GM21381 (cell line): ENCODE results near the gene TRABD2A.
"Not testable (repeated sequence)": the region's sequence is repeated elsewhere in the genome, so short reads cannot be mapped to it uniquely, and the experiment has no call there.

Source experiments
- ATAC-seq: cut with Tn5 transposase; IDR thresholded peaks from one replicate; pipeline ENCODE4 v1.9.1; 2021; ENCODE audit warnings: mild to moderate bottlenecking, moderate library complexity; ENCODE audit not compliant: unreplicated experiment

Gene TRABD2A

DNA sequence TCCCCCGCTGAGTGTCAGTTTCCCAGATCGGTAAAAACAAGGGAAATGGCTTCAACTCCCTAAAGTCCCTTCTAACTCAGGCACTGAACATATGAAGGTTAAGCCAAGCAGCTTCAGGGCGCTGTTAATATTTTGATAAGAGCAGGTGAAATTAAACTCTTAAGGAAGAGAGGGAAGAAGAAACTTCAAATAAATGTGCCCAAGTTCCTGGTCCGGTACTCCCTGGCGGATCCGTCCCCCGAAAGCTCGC, 564 bp downstream of the TRABD2A start:
- ATAC-seq, result no peak

DNA sequence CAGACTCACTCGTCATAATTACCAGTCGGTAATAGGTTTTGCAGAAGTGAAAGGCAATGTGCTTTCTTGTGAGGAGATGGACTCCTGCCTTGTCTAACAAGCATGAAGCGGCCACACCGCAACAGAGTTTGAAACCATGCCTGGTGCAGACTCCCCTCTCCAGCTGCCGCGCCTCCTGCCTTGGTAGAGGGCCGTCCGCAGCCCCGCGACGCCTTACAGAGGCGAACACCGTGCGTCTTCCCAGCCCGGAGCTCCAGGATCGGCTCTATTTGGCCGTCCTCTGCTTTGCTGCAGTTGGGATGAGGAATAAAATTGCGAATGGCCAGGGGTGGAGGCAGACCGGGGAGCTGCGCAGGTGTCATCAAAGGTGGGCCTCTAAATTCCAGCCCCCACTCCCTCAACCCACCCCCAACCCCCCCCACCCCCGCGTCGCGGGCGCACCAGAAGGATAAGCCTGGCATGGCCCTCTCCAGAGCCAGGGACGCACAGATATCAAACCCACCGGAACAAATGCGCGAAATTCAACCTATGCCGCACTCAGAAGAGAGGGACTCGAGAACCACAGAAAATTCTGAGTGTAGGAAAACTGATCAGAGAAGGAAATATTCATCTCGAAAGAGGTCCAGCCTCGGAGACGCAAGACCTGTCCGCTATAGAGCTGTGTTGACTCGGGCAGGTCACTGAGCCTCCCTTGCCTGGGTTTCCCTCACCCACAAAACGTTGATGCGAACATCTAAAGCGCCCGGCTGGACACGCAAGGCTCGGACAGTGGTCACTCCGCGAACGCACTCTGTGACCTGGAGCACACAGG, 1.1 kb downstream of the TRABD2A start:
- ATAC-seq, result peak; percentile 50

DNA sequence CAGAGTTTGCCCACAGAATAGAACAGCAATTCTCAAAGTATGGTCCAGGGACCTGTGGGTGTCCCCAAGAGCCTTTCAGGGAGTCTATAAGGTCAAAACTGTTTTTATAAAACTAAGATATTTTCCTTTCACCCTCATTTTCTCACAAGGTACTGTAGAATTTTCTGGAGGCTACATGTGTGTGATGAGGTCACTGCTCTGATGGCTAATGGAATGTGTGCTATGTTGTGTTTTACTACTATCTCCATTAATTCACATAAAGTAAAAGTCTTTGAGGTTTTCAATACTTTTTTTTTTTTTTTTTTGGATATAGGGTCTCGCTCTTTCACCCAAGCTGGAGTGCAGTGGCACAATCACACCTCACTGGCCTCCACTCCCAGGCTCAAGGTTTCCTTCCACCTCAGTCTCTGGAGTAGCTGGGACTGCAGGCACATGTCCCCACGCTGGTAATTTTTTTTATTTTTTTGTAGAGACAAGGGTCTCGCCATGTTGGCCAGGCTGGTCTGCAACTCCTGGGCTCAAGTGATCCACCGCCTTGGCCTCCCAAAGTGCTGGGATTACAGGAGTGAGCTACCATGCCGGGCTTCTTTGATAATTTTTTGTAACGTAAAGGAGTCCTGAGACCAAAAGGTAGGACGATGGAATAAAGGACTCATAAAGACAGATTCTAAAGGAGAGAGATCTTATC, 1.8 kb downstream of the TRABD2A start:
- ATAC-seq, result no peak

DNA sequence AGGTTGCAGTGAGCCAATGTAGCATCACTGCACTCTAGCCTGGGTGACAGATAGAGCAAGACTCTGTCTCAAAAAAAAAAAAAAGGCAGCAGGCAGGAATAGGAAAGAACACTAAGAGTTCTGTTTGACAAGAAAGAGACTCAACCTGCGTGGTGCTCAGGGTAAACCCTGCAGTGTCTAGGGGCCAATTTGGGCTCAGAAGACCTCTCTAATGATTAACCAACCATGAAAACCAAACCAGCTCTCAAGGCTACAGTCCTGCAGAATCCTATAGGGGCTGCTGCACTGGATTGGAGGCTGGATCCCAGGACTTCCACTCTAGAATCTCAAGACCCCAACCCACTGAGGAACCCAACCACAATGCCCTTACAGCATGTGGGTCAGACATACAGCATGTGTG, 2.4 kb downstream of the TRABD2A start:
- no peak for ATAC-seq

DNA sequence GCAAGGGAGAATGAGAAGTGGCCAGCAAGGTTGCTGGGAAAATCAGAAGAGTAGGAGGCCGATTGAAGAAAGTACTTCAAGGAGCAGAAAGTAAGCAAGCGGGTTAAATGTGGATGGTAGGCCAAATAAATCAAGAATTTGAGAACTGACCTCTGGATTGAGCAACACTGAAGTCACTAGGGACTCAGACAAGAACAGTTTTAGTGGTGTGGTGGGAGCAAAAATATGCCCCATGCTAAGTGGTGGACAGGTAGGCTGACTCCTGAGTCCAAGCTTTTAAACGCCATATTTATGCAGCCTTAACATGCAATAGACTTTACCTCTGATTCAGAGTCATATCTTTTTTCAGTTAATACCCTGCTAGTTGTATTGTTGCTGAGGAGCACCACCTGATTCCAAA, 4.5 kb downstream of the TRABD2A start:
- no peak for ATAC-seq

DNA sequence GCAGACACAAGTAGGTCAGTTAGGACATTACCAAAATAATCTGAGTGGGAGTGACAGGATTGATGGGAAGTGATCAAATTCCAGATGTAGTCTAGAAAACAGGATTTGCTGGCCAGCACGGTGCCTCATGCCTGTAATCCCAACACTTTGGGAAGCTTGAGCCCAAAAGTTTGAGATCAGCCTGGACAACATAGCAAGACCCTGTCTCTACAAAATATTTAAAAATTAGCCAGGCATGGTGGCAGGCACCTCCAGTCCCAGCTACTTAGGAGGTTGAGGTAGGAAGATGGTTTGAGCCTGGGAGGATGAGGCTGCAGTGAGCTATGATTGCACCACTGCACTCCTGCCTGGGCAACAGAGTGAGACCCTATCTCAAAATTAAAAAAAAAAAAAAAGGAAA, 5.3 kb downstream of the TRABD2A start:
- ATAC-seq, result not testable (repeated sequence)

DNA sequence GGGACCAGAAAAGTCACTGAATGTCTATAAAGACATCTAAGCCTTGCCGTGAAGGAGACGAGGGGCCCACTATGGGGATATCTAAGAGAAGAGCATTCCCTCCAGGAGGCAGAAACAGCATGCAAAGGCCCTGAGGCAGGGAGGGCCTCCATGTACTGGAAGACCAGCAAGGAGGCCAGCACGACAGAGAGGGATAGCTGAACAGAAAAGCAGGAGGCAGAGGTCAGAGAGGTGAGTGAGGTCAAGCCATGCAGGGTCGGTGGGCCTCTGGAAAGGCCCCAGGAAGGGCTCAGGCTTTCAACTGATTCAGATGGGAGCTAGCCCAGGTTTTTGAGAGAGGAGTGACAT, 5.7 kb downstream of the TRABD2A start:
- ATAC-seq, result no peak

DNA sequence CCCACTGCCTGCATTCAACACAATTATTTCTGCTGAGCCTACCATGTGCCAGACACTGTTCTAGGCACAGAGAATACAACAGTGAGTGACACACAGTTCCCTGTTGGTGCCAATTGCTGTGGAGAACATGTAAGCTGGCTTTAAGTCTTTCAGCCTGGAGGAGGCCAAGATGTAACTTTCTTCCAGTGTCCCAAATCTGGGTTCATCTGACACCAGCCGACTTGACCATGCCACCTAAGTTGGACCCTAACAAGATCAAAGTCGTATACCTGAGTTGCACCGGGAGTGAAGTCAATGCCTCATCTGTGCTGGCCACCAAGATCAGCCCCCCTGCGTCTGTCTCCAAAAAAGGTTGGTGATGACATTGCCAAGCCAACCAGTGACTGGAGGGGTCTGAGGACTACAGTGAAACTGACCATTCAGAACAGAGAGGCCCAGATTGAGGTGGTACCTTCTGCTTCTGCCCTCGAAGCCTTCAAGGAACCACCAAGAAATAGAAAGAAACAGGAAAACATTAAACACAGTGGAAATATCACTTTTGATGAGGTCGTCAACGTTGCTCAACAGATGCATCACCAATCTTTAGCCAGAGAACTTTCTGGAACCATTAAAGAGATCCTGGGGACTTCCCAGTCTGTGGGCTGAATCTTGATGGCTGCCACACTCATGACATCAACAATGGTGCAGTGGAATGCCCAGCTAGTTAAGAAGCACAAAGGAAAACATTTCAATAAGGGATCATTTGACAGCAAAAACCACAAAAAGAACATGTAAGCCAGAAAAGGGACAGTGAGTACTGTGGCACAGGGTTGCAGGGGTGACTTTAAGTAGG, 6.3 kb downstream of the TRABD2A start:
- no peak for ATAC-seq

DNA sequence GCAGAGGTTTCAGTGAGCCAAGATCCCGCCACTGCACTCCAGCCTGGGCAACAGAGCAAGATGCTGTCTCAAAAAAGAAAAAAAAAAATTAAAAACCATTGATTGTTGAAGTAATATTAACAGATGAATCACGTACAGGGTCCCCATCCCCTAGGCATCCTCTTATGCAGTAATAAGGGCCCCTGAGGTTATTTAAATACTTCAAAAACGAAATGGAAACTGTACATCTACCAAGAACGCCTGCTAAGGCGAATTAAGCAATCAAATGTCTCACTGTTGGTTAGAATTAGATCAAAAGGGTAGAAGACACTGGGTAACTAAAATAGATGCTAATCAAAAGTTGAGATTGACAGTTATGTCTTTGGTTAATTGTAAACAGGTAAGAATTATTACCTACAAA, 7.5 kb downstream of the TRABD2A start:
- ATAC-seq, result no peak

DNA sequence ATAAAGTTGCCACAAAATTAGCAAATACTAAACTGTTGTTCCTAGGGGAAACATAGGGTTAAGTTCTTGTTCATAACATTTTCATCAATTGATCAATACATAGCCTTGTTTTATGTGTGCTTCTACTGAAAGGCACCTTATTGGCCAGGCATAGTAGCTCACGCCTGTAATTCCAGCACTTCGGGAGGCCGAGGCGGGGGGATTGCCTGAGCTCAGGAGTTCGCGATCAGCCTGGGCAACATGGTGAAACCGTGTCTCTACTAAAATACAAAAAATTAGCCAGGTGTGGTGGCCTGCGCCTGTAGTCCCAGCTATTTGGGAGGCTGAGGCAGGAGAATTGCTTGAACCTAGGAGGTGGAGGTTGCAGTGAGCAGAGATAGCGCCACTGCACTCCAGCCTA, 8.2 kb downstream of the TRABD2A start:
- ATAC-seq, result not testable (repeated sequence)

DNA sequence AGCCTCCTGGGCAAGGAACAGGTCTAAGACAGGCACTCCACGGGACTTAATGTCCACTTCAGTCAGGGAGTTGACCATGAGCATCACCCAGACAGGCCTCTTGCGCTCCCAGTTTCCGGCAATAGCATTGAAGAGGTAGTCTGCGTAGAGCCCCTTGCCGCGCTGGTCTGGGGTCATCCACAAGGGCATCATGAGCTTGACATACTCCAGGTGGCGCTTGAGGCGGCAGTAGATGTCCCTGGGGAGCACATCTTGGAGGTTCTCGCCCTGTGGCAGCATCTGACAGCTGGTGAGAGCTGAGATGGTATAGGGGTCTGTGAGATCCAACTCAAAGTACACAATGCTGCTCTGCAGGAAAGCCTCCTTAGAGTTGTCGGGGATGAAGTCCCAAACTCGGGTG, 10.6 kb downstream of the TRABD2A start:
- ATAC-seq, result no peak

DNA sequence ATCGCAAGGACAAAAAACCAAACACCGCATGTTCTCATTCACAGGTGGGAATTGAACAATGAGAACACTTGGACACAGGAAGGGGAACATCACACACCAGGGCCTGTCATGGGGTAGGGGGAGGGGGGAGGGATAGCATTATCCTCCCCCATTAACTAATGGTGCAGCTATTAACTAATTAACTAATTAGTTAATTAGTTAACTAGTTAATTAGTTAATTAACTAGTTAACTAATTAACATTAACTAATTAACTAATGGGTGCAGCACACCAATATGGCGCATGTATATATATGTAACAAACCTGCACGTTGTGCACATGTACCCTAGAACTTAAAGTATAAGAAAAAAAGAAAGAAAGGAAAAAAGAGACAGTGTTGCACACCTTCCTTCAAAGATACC, 12.6 kb downstream of the TRABD2A start:
- ATAC-seq, result not testable (repeated sequence)

DNA sequence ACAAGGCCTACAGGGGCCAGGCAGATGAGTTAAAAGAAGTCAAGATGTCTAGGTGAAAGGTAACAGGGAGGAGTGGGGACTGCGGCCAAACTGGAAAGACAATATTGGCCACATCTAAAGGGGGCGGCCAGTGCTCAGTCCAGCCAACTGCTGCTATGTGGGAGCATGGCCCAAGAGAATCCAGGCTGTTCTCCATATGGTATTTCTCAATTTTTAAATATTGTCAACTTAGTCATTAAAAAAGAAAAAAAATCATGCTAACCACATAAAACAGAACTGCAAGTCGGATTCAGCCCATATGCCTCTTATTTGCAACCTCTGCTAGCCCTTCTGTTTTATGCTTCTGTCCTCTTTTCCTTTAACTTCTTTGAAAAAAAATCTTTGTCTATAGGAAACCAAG, 14.8 kb downstream of the TRABD2A start:
- no peak for ATAC-seq

DNA sequence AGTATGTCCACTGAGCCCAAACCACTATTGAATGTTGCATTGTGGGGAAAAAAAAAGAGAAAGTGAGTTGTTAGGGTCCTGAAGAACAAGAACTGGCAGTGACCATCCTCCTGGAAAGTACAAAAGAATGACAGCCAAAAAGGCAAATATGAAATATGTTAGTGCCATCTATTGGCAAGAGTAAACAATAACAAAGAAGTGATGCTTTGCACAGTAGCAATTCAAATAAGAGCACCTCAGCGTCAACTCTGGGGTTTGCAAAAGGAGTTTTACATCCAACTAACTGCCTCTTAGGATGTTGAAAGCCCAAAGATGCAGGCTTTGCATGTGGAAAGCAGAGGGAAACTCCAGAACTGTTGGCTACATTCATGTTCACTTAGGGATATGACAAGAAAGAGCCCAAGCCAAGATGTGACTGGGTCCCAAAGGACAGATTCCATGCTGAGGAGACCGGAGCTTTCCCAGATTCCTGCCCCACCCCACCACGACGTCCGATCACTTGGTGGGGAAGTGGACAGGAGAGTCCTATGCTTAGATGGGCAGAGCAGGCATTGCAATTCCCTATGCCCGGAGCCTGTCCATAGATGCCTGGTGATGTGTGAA, 15.6 kb downstream of the TRABD2A start:
- ATAC-seq, result no peak

DNA sequence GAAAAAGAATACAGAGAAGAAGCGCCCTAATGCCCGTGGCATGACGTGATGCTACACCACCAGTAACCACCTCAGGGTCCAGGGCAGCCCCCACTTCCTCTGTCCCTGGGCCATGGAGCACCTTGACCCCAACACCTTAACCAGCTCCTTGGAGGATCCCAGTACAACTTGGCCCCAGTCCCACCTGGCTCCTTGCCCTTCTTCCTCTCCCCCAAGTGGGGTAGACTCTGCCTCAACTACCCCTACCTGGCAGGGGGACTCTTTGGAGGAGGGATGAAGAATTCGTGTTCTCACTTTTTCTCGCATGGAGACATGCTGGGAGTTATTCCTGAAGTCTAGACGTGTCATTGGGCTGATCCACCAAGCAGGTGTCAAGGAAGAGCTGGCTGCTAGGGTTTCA, 18.9 kb downstream of the TRABD2A start:
- ATAC-seq, result no peak

DNA sequence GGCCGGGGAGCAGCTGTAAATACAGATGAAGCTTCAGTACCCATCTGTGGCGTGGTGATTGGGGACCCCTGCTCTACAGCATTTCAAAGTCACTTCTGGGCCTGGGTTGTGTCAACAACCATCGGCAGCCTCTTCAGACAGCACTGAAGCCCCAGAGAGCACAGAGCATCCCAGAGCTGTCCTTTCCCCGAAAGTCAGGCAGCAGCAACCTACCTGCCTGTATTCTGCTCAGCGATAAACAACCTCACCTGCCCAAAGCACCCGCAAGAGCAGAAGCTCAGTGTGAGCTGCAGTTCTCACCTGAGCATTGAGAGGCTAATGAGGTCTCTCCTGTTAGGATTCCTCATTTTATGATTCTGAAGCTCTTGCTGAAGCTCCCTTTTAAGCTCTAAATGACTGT, 19.3 kb downstream of the TRABD2A start:
- no peak for ATAC-seq

DNA sequence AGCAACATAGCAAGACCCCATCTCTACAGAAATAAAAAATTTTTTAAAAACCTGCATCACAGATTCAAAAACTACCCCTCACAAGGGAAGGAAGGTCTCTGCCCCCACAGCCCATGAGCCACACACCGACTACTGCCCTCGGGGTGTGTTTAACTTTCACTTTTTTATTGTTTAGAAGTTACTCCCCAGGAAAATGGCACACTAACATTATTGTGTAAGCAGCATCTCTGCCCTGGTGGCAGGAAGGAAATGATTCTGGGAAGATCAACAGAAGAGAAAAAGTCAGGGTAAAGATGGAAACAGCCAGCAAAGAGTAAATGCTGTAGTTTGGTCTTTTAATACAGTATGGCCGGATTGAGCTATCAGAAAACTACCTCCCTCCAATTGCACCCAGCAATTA, 21.9 kb downstream of the TRABD2A start:
- no peak for ATAC-seq

DNA sequence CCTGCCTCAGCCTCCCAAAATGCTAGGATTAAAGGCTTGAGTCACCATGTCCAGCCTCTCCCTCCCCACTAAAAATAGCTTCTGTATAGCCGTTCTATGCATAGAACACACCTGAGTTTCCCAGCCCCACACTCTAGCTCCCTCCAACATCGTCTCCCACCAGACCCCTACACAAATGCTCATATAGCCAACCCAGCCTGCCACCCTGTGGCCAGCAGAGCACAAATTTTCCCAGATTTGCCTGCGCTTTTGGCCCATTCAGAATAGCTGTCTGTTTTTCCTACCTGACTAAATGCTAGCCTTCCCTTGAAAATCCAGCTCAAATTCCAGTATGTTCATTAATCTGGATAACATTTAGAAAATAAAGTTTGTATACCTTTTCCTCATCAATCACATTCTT, 22.8 kb downstream of the TRABD2A start:
- no peak for ATAC-seq

DNA sequence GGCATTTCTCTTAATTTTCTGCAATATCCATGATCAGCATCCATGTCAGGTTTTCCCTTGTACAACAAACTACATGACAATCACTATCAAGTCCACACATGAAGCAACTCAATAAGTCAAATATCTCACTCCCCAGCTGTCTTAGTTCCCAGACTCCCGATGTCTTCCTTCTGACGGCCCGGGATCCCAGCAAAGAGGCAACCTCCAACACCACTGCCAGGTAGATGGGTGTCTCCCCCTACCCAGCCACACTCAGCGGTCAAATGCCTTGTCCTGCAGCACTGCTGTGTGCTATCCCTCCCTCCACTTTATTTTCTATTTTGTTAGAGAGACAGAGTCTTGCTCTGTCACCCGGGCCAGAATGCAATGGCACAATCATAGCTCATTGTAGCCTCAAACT, 23.3 kb downstream of the TRABD2A start:
- no peak for ATAC-seq

DNA sequence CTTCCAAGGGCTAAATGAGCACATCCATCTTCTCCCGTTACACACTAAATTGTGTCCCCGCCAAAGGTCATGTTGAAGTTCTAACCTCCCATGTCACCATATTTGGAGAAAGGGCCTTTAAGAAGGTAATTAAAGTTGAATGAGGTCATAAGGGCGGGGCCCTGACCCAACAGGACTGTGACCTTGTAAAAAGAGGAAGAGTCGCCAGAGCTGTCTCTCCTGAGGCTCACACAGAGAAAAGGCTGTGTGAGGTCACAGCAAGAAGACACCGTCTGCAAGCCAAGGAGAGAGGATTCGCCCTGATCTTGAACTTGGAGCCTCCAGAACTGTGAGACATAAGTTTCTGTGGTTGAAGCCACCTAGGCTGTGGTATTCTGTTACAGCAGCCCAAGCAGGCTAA, 24.1 kb downstream of the TRABD2A start:
- ATAC-seq, result no peak

DNA sequence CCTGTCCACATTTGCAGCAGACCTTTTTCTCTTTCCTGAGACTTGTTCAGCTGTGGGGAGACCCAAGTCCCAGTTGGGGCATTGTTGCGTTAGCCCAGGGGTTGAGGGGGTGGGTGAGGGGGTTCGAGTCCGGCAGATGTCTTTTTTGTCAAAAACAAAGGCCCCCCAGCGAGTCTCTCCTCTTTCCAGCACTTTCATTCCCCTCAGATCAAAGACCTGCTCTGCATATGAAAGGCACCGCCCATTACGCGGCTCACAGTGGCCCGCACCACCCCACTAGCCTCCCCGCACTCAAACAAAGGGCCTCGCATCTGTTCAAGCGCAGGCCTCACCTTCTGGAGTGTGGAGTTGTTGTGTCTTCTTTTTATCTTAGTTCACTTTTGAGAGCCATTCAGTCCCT, 25.2 kb downstream of the TRABD2A start:
- ATAC-seq, result no peak

DNA sequence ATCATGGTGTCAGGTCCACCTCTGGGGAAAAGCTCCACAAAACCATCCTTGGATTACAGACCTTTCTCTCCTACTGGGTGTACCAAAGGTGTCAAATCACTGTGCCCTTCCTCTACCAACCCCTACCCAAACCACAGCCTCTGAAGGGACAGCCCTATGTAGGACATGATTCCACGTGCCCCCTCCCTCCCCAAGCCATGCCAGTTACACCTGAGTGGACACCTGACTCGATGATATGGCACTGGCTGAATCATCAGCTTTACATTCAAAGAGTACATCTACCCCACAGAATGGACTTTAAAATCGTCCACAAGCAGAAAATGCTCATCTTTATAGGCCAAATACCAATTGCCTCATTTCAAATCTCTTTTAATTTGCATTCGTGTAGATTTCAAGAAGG, 26.0 kb downstream of the TRABD2A start:
- no peak for ATAC-seq
